Measurements from ENCODE around the gene CHERP.

The CHERP gene

GRCh38 chr19:16540948-16541347 is 1.3 kb downstream of the CHERP start:
- no peak for DNase-seq

GRCh38 chr19:16537111-16537510 is 5.1 kb downstream of the CHERP start:
- DNase-seq = no peak

- peak; percentile 70 for DNase-seq
Measured at GRCh38 chr19:16536130-16536529, 6.1 kb downstream of the CHERP start.

DNA sequence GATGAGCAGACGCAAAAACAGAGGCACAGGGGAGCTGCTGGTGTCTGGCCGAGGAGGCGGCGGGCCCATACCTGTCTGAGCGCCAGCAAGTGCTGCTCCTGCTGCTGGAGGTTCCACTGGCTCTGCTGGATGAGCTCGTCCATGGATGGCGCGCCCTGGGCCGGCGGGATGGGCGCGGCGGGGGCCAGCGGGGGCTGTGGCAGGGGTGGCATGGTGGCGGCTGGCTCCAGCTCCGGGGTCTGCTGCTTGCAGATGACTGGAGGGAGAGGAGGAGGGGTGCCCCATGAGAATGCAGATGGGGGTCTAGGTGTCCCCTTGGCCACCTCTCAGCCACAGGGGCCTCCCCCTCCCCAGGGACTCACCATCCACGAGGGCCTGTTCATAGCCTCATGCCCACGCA is 6.9 kb downstream of the CHERP start:
- no peak for DNase-seq

GRCh38 chr19:16532440-16533234 is 9.6 kb downstream of the CHERP start:
- no peak for DNase-seq

DNA sequence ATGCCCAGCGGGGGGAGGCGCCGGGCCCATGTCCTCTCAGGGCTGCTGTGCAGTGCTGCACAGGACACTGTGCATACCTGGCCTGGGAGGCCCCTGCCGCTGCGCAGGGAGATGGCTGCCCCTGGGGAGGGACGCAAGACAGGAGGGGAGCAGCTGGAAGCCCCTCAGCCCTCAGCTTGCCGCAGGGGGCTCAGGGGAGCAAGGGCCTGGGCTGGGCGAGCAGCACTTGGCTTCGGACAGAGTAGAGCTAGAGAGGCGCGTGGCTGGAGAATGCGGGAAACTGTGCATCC is 10.9 kb downstream of the CHERP start:
- no peak for DNase-seq

- no peak for DNase-seq
Measured at GRCh38 chr19:16530540-16531379, 11.5 kb downstream of the CHERP start.

GRCh38 chr19:16529466-16530144 is 12.6 kb downstream of the CHERP start:
- no peak for DNase-seq

- peak; percentile 73 for DNase-seq
Measured at GRCh38 chr19:16527971-16528521, 14.2 kb downstream of the CHERP start.

- no peak for DNase-seq
Measured at GRCh38 chr19:16527334-16527935, 14.8 kb downstream of the CHERP start.

GRCh38 chr19:16525751-16526481 is 16.3 kb downstream of the CHERP start:
- no peak for DNase-seq

DNA sequence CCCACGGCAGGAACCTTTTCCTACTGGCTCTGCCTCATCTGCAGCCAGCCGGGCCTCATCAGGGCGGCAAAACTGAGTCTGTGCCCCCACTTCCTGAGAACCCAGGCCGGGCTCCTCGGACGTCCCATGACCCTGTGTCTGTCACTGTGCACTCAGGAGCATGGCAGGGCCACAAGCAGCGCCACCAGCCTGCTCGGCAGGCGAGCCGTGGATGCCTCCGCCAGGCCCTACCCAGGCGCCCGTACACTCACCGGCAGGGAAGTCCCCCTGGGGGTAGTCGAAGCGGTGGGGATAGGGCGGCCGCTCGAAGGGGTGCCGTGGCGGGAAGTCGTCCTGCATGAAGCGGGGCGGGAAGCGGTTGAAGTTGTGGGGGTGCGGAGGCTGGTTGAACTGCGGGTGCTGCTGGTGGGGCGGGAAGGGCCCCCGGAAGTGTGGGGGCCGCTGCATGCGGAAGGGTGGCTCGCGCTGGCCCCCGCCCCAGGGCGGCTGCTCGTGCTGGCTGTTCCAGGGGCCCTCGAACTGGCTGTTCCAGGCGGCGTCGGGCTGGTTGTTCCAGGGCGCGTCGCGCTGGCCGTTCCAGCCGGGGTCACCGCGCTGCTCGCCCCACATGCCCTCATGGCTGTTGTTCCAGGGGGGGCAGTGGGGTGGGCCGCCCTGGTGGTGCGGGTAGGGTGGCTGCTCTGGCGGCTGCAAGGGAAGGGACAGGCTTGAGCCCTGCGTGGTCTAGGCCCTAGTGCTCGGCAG is 17.1 kb downstream of the CHERP start:
- DNase-seq = no peak

- DNase-seq = peak; percentile 18
Measured at GRCh38 chr19:16522559-16523377, 19.5 kb downstream of the CHERP start.

DNA sequence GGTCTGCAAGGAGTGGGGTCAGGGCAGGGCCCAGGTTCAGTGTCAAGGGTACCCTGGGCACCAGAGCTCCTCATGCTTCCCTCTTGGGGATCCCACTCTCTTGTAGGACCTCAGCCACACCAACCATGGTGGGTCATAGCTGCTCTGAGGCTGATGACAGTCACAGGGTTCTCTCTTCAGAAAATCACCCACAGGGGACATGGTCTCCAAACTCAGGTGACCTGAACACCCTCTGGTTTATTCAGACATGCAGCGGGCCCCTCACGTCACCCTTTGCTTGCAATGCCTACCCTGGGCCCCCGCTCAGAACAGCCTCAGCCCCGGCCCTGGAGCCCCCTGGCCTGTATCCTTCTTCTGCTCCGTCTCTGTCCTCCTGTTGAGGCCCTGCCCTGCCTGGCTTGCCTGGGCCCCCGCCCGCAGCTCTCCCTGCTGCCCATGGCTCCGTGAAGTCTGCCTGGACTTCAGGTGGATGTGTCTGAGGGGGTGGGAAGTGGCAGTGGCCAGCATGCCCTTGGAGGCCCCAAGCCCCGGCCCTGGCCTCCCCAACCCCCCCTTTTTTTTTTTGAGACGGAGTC is 20.4 kb downstream of the CHERP start:
- peak; percentile 16 for DNase-seq

GRCh38 chr19:16520986-16521624 is 21.1 kb downstream of the CHERP start:
- peak; percentile 31 for DNase-seq

DNA sequence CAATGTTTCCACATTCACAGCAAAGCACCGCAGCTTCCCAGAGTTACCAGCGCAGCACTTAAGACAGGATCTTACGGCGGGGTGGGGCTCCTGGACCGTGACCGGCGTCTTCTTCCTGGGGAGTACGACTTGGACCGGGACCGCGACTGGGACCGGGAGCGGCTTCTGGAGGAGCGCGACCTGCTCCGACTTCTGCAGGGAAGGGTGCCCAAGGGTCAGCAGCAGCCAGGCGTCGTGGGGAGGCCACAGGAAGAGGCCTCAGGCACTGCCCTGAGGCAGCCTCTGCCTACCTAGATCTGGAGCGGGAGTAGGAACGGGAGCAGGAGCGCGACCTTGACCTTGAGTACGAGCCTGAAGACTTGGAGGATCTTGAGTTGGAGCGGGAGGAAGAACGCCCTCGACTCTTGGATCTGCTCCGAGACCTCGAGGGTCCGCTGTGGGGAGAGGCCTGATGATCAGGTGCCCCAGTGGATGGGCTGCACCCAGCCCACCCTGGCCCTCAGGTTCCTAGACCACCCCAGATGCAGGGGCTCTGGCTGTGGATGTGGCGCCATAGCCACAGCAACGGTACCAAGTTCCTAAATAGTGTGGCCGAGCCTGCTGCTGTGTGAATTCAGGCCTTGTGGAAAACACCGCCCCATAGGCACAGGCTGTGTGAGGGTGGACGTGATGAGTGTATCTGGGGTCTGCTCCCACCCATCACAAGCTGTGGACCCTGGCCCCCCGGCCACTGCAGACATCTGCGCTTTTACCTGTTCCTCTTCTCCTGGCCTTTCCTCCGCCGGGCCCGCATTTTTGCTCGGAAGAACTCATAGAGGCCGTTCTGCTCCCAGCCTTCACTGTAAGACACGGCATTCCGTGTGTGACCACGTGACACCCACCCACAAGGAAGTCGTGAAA is 21.9 kb downstream of the CHERP start:
- DNase-seq = peak; percentile 17

- DNase-seq = no peak
Measured at GRCh38 chr19:16519230-16519687, 23.0 kb downstream of the CHERP start.

- peak; percentile 45 for DNase-seq
Measured at GRCh38 chr19:16518483-16519229, 23.6 kb downstream of the CHERP start.

Measured in 8988T (cell line).